Mesendoderm (in vitro differentiated cells): ENCODE data around the gene ANKRD44.

Source experiments
- DNase-seq: peaks from one replicate; pipeline ENCODE4 v3.0.0; 2013
- H2AK5ac ChIP-seq: 2 replicates; pipeline ENCODE4 v1.6.1; 2013; ENCODE audit warnings: low read length, inconsistent platforms
- H2BK120ac ChIP-seq: 2 replicates; pipeline ENCODE4 v1.6.1; 2013; ENCODE audit warnings: low read depth, mild to moderate bottlenecking, low read length, moderate library complexity, mixed read lengths
- H2BK15ac ChIP-seq: replicated peaks from 2 replicates; pipeline ENCODE4 v1.6.1; 2013; ENCODE audit warnings: low read depth, mild to moderate bottlenecking, moderate library complexity
- H2BK5ac ChIP-seq: 2 replicates; pipeline ENCODE4 v1.6.1; 2013; ENCODE audit warnings: low read length, inconsistent platforms
- H3K18ac ChIP-seq: 2 replicates; pipeline ENCODE4 v1.6.1; 2013; ENCODE audit warnings: mild to moderate bottlenecking, low read length, mixed read lengths
- H3K23ac ChIP-seq: one replicate; pipeline ENCODE4 v1.6.1; 2013; ENCODE audit warnings: low read length
- H3K27ac ChIP-seq: 2 replicates; pipeline ENCODE4 v1.5.1; 2013; ENCODE audit warnings: low read depth, mild to moderate bottlenecking, inconsistent platforms, low read length, moderate library complexity
- H3K27me3 ChIP-seq: 2 replicates; pipeline ENCODE4 v1.6.1; 2013; ENCODE audit warnings: low read length, control low read depth, mild to moderate bottlenecking, inconsistent platforms; ENCODE audit not compliant: insufficient read depth, poor library complexity
- H3K36me3 ChIP-seq: 2 replicates; pipeline ENCODE4 v1.6.1; 2013; ENCODE audit warnings: low read length, inconsistent platforms; ENCODE audit not compliant: control insufficient read depth, insufficient read depth
- H3K4ac ChIP-seq: one replicate; pipeline ENCODE4 v1.6.1; 2013; ENCODE audit warnings: low read depth, mild to moderate bottlenecking, low read length, moderate library complexity
- H3K4me1 ChIP-seq: 2 replicates; pipeline ENCODE4 v1.6.1; 2013; ENCODE audit warnings: low read depth, low read length, inconsistent platforms; ENCODE audit not compliant: control insufficient read depth
- H3K4me2 ChIP-seq: 2 replicates; pipeline ENCODE4 v1.6.1; 2013; ENCODE audit warnings: low read length
- H3K4me3 ChIP-seq: 2 replicates; pipeline ENCODE4 v1.5.1; 2013; ENCODE audit warnings: mild to moderate bottlenecking, low read length
- H3K56ac ChIP-seq: one replicate; pipeline ENCODE4 v1.6.1; 2013; ENCODE audit warnings: low read length
- H3K79me1 ChIP-seq: 2 replicates; pipeline ENCODE4 v1.6.1; 2013; ENCODE audit warnings: low read length, inconsistent platforms
- H3K79me2 ChIP-seq: 2 replicates; pipeline ENCODE4 v1.6.1; 2013; ENCODE audit warnings: mild to moderate bottlenecking, low read length; ENCODE audit not compliant: control insufficient read depth, insufficient read depth
- H3K9ac ChIP-seq: 2 replicates; pipeline ENCODE4 v1.6.1; 2013; ENCODE audit warnings: low read length, inconsistent platforms
- H4K5ac ChIP-seq: one replicate; pipeline ENCODE4 v1.6.1; 2013; ENCODE audit warnings: low read length
- H4K8ac ChIP-seq: one replicate; pipeline ENCODE4 v1.6.1; 2013; ENCODE audit warnings: low read depth, mild to moderate bottlenecking, control low read depth, low read length, moderate library complexity
- WGBS: extraction: QIAGEN DNeasy Blood & Tissue Kit; methylation state at CpG from one replicate; pipeline ENCODE4 v1.1.7; 2013; ENCODE audit warnings: low lambda C conversion rate, missing lambda C conversion rate; ENCODE audit not compliant: insufficient coverage; ENCODE audit errors: extremely low coverage; 5-methylcytosine and 5-hydroxymethylcytosine counted together

The ANKRD44 gene

GRCh38 chr2:197145471-197146056 is 165.0 kb downstream of the ANKRD44 start:
- DNase-seq, result no peak
- Histone ChIP-seq H2BK5ac (no peak overlapping the region), H4K8ac (no peak overlapping the region), H2AK5ac (peak overlapping the region; percentile 65), H3K27ac (no peak overlapping the region), H3K4me1 (peaks cover 10% of the 10 kb centered on the region), H3K4me2 (no peak overlapping the region), H3K23ac (no peak overlapping the region), H3K79me1 (no peaks in the 10 kb centered on the region), H3K27me3 (no peaks in the 10 kb centered on the region), H2BK15ac (no peak overlapping the region), H3K4ac (no peak overlapping the region), H3K36me3 (no peaks in the 10 kb centered on the region), H3K18ac (no peak overlapping the region), H4K5ac (no peak overlapping the region), H3K4me3 (no peak overlapping the region), H3K56ac (peak overlapping the region; percentile 15), H3K9ac (no peak overlapping the region), H3K79me2 (no peaks in the 10 kb centered on the region), H2BK120ac (no peak overlapping the region)
- no CpG with 5 or more reads among the region's 4 CpGs for WGBS

DNA sequence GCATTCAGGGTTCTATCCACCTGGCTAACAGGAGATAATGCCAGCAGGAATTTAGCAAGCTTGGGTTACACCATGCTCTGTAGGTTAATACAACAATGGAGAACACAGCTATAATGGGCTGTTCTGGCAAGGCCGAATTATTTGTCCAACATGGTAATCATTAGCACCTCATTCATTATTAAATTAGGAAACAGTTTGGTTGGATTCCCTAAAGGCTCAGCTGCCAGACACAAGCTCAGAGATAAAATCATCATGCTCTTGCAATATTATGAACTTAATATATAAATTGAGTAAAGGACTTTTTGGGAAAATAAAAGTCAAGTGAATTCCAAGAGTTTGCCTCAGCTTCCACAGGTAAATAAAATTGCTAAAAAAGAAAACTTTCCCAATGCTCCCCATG is 166.4 kb downstream of the ANKRD44 start:
- no peak overlapping the region for H3K9ac ChIP-seq
- no peak overlapping the region for H3K4me3 ChIP-seq
- DNase-seq, result peak; percentile 45
- H2BK5ac ChIP-seq, result no peak overlapping the region
- no peak overlapping the region for H3K4ac ChIP-seq
- H3K4me2 ChIP-seq, result no peak overlapping the region
- no peaks in the 10 kb centered on the region for H3K79me2 ChIP-seq
- H3K4me1 ChIP-seq, result peaks cover 10% of the 10 kb centered on the region
- no CpG with 5 or more reads among the region's 1 CpG for WGBS
- no peaks in the 10 kb centered on the region for H3K79me1 ChIP-seq
- no peaks in the 10 kb centered on the region for H3K27me3 ChIP-seq
- no peak overlapping the region for H2BK120ac ChIP-seq
- no peak overlapping the region for H3K56ac ChIP-seq
- no peak overlapping the region for H4K8ac ChIP-seq
- H3K27ac ChIP-seq, result no peak overlapping the region
- no peak overlapping the region for H4K5ac ChIP-seq
- H3K36me3 ChIP-seq, result no peaks in the 10 kb centered on the region
- no peak overlapping the region for H2AK5ac ChIP-seq
- no peak overlapping the region for H3K23ac ChIP-seq
- H2BK15ac ChIP-seq, result no peak overlapping the region
- no peak overlapping the region for H3K18ac ChIP-seq

GRCh38 chr2:197141702-197142473 is 168.7 kb downstream of the ANKRD44 start:
- H3K27me3 ChIP-seq, result no peaks in the 10 kb centered on the region
- no peak overlapping the region for H3K18ac ChIP-seq
- H3K9ac ChIP-seq, result no peak overlapping the region
- H3K4ac ChIP-seq, result no peak overlapping the region
- no peak overlapping the region for H4K5ac ChIP-seq
- WGBS, result no CpG with 5 or more reads among the region's 2 CpGs
- H3K79me1 ChIP-seq, result no peaks in the 10 kb centered on the region
- no peaks in the 10 kb centered on the region for H3K36me3 ChIP-seq
- H2BK15ac ChIP-seq, result no peak overlapping the region
- no peak overlapping the region for H3K56ac ChIP-seq
- H3K79me2 ChIP-seq, result no peaks in the 10 kb centered on the region
- no peak for DNase-seq
- H4K8ac ChIP-seq, result no peak overlapping the region
- no peak overlapping the region for H2BK5ac ChIP-seq
- H3K4me2 ChIP-seq, result no peak overlapping the region
- H3K4me1 ChIP-seq, result peaks cover 3% of the 10 kb centered on the region
- no peak overlapping the region for H2AK5ac ChIP-seq
- H3K27ac ChIP-seq, result no peak overlapping the region
- H2BK120ac ChIP-seq, result no peak overlapping the region
- no peak overlapping the region for H3K23ac ChIP-seq
- no peak overlapping the region for H3K4me3 ChIP-seq

GRCh38 chr2:197140045-197140444 is 170.5 kb downstream of the ANKRD44 start:
- no peak overlapping the region for H4K5ac ChIP-seq
- no peak overlapping the region for H3K4ac ChIP-seq
- no peak for DNase-seq
- H3K27ac ChIP-seq, result no peak overlapping the region
- H3K18ac ChIP-seq, result no peak overlapping the region
- no peak overlapping the region for H3K9ac ChIP-seq
- H2BK120ac ChIP-seq, result no peak overlapping the region
- no peak overlapping the region for H2AK5ac ChIP-seq
- no peak overlapping the region for H2BK5ac ChIP-seq
- no peaks in the 10 kb centered on the region for H3K79me2 ChIP-seq
- no peaks in the 10 kb centered on the region for H3K79me1 ChIP-seq
- H3K4me2 ChIP-seq, result no peak overlapping the region
- H3K36me3 ChIP-seq, result no peaks in the 10 kb centered on the region
- H3K4me3 ChIP-seq, result no peak overlapping the region
- H4K8ac ChIP-seq, result no peak overlapping the region
- no peak overlapping the region for H2BK15ac ChIP-seq
- H3K23ac ChIP-seq, result no peak overlapping the region
- H3K4me1 ChIP-seq, result no peaks in the 10 kb centered on the region
- H3K56ac ChIP-seq, result no peak overlapping the region
- WGBS, result no CpG with 5 or more reads among the region's 1 CpG
- no peaks in the 10 kb centered on the region for H3K27me3 ChIP-seq

DNA sequence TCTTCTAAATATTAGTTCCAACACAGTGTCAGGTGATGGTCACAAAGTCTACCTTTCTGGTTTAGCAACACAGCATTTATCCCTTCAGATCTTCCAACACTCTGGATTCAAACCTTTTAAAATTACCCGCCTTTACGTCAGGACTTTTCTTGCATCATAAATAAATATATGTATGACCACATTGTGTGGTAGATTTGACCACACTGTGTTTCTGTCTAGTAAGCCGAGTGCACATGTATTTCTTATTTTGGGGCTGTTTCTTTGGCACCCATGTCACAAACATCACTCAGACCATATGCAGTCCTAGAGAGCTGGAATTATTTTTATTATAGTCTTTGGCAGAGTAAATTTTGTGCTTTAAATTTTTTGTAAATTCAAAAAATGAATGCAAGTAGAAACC is 172.1 kb downstream of the ANKRD44 start:
- no CpG with 5 or more reads among the region's 3 CpGs for WGBS
- H3K23ac ChIP-seq, result no peak overlapping the region
- H3K4me3 ChIP-seq, result no peak overlapping the region
- no peak overlapping the region for H3K4ac ChIP-seq
- no peak overlapping the region for H4K5ac ChIP-seq
- no peaks in the 10 kb centered on the region for H3K36me3 ChIP-seq
- H2BK5ac ChIP-seq, result no peak overlapping the region
- H3K4me2 ChIP-seq, result no peak overlapping the region
- H2BK15ac ChIP-seq, result no peak overlapping the region
- no peak overlapping the region for H3K18ac ChIP-seq
- no peak overlapping the region for H2BK120ac ChIP-seq
- no peaks in the 10 kb centered on the region for H3K27me3 ChIP-seq
- no peaks in the 10 kb centered on the region for H3K79me2 ChIP-seq
- H3K79me1 ChIP-seq, result no peaks in the 10 kb centered on the region
- H4K8ac ChIP-seq, result no peak overlapping the region
- no peaks in the 10 kb centered on the region for H3K4me1 ChIP-seq
- H3K9ac ChIP-seq, result no peak overlapping the region
- DNase-seq, result no peak
- no peak overlapping the region for H3K27ac ChIP-seq
- H3K56ac ChIP-seq, result no peak overlapping the region
- H2AK5ac ChIP-seq, result no peak overlapping the region
